Measurements from ENCODE around the gene UVRAG. TPM values are rescaled to one million over a fixed set of nuclear protein-coding genes. Genes with fewer than 3 reads are reported as not detected.
"Not testable (repeated sequence)": the region's sequence is repeated elsewhere in the genome, so short reads cannot be mapped to it uniquely, and the experiment has no call there.

Gene UVRAG
- total and polyA plus RNA-seq, 5 experiments from 2014 or later, result 8.9 to 22.3 (median 12.6) TPM

- Mint-ChIP-seq H3K4me1 (peaks cover 5 to 22% (median 6%) of the 10 kb centered on the region in 4 donors), H3K36me3 (peaks cover 0 to 38% (median 3%) of the 10 kb centered on the region in 3 donors), H3K27ac (peak overlapping the region in 1 of 10 donors; percentile 60)
- not testable (repeated sequence) for H3K27me3 Mint-ChIP-seq, ATAC-seq, H3K9me3 Mint-ChIP-seq, DNase-seq, H3K4me3 Mint-ChIP-seq
- POLR2A ChIA-PET, result interaction anchor here (0.7 kb wide), 1 partner anchor 1563 kb away, joined by 3 read pairs; no protein-coding TSS in a partner anchor
These were observed 65.3 kb downstream of the UVRAG start for GRCh38 chr11:75880343-75880742.

GRCh38 chr11:75884321-75884720 is 69.3 kb downstream of the UVRAG start:
- ATAC-seq, result no peak
- Mint-ChIP-seq H3K27me3 (no peaks in the 10 kb centered on the region), H3K36me3 (peaks cover 0 to 50% (median 3%) of the 10 kb centered on the region in 3 donors), H3K4me3 (no peak overlapping the region), H3K27ac (peak overlapping the region in 2 of 10 donors; percentile 11 to 25), H3K4me1 (peaks cover 0 to 27% (median 2%) of the 10 kb centered on the region in 4 donors), H3K9me3 (no peaks in the 10 kb centered on the region)
- POLR2A ChIA-PET, result no interaction called here
- no peak for DNase-seq

DNA sequence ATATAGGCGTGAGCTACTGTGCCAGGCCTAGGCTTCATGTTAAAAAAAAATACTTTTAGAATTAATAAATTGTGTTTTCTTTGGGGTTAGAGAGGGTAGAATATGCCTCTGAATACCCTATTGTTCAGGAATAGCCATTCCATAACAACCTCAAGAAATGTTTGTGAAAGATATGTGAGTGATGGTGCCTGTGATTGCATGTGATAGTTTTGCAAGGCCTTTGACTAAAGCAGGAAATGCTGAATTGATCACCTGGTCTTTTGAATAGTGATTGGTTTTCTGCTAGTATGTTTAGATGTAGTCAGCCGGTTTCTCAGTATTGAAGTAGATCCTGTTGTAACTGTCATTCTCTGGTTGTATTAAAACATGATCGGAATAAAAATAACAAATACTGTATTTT is 73.4 kb downstream of the UVRAG start:
- DNase-seq (no peak), ATAC-seq (no peak)
- Mint-ChIP-seq H3K4me3 (no peak overlapping the region), H3K9me3 (no peaks in the 10 kb centered on the region), H3K27me3 (no peaks in the 10 kb centered on the region), H3K4me1 (peaks cover 4 to 54% (median 14%) of the 10 kb centered on the region in 4 donors), H3K27ac (no peak overlapping the region), H3K36me3 (peaks cover 0 to 51% (median 0%) of the 10 kb centered on the region in 3 donors)
- POLR2A ChIA-PET, result no interaction called here

DNA sequence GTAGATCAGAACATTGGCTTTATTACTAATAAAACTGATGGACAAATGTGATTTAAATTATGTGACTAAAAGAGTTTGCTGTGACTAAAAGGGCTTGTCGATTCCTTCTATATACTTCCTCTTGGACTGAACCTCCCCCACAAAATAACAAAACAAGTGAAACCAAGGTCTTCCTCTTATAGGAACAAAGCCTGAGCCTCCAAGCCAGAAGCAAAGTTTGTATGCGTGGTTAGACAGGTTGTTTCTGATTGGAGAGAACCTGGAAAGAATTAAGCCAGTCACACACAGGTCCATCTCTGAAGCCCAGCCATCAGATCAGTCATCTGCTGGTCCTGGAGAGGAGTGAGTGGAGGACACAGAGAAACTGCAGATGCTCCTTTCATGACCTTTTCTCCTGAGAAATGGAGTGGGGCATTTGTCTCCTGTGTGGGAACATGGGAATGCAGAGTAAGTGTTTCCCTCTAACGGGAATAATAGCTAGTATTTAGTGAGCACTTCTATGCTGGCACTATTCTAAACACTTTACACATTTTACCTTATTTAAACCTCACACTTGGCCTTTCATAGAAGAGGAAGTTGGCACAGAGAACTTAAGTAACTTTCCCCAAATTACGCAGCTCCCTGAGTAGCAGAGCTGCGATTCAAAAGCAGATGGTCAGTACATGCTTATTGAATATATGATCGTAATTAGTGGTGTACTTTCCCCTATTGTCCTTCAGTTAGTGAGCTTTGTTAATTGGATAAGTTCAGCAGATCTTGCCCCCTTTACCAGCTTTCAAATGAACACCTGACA is 77.1 kb downstream of the UVRAG start:
- peaks cover 4 to 42% (median 12%) of the 10 kb centered on the region in 4 donors for H3K4me1 Mint-ChIP-seq
- DNase-seq, result no peak
- H3K27me3 Mint-ChIP-seq, result no peaks in the 10 kb centered on the region
- POLR2A ChIA-PET, result no interaction called here
- peaks cover 0 to 46% (median 0%) of the 10 kb centered on the region in 3 donors for H3K36me3 Mint-ChIP-seq
- H3K9me3 Mint-ChIP-seq, result no peaks in the 10 kb centered on the region
- H3K27ac Mint-ChIP-seq, result peak overlapping the region in 4 of 10 donors; percentile 27 to 84 (median 42)
- H3K4me3 Mint-ChIP-seq, result peak overlapping the region in 2 of 10 donors; percentile 7 to 51
- ATAC-seq, result no peak

GRCh38 chr11:75893251-75893650 is 78.2 kb downstream of the UVRAG start:
- POLR2A ChIA-PET, result interaction anchor here (0.7 kb wide), 1 partner anchor 27 kb away, joined by 7 read pairs; no protein-coding TSS in a partner anchor
- no peak overlapping the region for H3K4me3 Mint-ChIP-seq
- peaks cover 0 to 46% (median 0%) of the 10 kb centered on the region in 3 donors for H3K36me3 Mint-ChIP-seq
- no peak overlapping the region for H3K27ac Mint-ChIP-seq
- no peaks in the 10 kb centered on the region for H3K27me3 Mint-ChIP-seq
- DNase-seq (no peak), ATAC-seq (no peak)
- H3K4me1 Mint-ChIP-seq, result peaks cover 5 to 42% (median 12%) of the 10 kb centered on the region in 4 donors
- H3K9me3 Mint-ChIP-seq, result no peaks in the 10 kb centered on the region

DNA sequence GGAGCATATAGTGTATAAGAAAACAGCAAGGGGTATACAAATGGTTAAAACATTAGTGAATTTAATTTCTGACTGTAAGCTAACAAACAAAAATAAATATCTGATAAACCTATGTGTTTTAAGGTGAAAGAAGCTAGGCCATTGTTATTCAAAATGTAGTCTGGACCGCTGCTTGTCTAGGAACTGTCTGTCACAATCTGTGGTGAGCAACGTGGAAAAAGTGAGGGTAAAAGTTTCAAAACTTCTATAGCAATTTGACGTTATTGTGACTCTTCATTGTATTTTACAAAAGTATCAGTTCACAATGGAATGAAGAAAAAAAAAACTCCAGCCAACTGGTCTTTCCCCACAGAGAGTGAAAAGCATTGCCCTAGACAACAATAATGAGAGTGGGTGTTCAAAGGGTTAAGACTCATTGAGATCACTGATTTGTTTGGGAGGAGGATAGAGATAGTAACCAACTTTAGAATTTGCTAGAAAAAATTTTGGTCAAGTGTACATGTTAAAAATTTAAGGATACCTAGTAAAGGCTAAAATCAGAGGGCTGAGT is 79.1 kb downstream of the UVRAG start:
- Mint-ChIP-seq H3K4me3 (no peak overlapping the region), H3K9me3 (no peaks in the 10 kb centered on the region), H3K27me3 (no peaks in the 10 kb centered on the region), H3K27ac (peak overlapping the region in 1 of 10 donors; percentile 43), H3K36me3 (peaks cover 0 to 42% (median 0%) of the 10 kb centered on the region in 3 donors), H3K4me1 (peaks cover 6 to 38% (median 12%) of the 10 kb centered on the region in 4 donors)
- POLR2A ChIA-PET, result no interaction called here
- DNase-seq (no peak), ATAC-seq (no peak)

DNA sequence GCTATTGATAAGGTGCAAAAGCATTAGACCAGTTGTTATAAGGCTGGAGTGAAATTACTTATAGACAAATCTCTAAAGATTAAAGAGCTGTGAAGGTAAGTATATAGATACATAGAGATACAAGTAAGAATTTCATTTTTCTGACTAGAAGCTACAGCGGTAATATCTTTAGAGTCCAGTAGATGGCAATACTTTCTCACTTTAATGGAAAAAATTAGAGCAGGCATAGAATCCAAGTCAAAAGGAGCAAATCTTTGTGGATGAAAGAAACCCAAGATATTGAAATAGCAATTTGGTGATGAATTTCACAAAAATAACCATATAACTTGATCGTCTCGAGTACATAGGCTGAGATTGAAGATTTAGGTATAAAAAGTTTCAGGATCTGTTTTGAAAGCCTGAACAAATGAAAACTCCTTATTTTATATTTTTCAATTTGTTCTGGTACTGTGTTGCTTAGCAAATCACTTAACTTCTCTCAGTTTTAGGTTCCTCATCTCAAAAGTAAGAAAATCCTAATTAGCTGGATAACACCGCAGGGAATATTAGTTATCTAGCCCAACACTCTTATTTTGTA is 81.9 kb downstream of the UVRAG start:
- Mint-ChIP-seq H3K9me3 (no peaks in the 10 kb centered on the region), H3K27ac (no peak overlapping the region), H3K36me3 (peaks cover 0 to 34% (median 0%) of the 10 kb centered on the region in 3 donors), H3K4me3 (no peak overlapping the region), H3K4me1 (peaks cover 0 to 18% (median 6%) of the 10 kb centered on the region in 4 donors), H3K27me3 (no peaks in the 10 kb centered on the region)
- peak in 3 of 10 donors; percentile 18 to 39 (median 34) for DNase-seq
- POLR2A ChIA-PET, result interaction anchor here (1.1 kb wide), 1 partner anchor 256 kb away, joined by 5 read pairs; no protein-coding TSS in a partner anchor
- no peak for ATAC-seq

- H3K27me3 Mint-ChIP-seq, result no peaks in the 10 kb centered on the region
- peaks cover 0 to 27% (median 0%) of the 10 kb centered on the region in 3 donors for H3K36me3 Mint-ChIP-seq
- no peak overlapping the region for H3K27ac Mint-ChIP-seq
- H3K4me3 Mint-ChIP-seq, result no peak overlapping the region
- DNase-seq (no peak), ATAC-seq (no peak)
- peaks cover 2 to 9% (median 5%) of the 10 kb centered on the region in 4 donors for H3K4me1 Mint-ChIP-seq
- POLR2A ChIA-PET, result no interaction called here
- H3K9me3 Mint-ChIP-seq, result no peaks in the 10 kb centered on the region
These were observed 83.9 kb downstream of the UVRAG start for GRCh38 chr11:75898871-75899270.

- POLR2A ChIA-PET, result no interaction called here
- no peaks in the 10 kb centered on the region for H3K9me3 Mint-ChIP-seq
- ATAC-seq (no peak), DNase-seq (no peak)
- no peaks in the 10 kb centered on the region for H3K27me3 Mint-ChIP-seq
- no peak overlapping the region for H3K27ac Mint-ChIP-seq
- H3K4me1 Mint-ChIP-seq, result peaks cover 2 to 9% (median 4%) of the 10 kb centered on the region in 4 donors
- H3K36me3 Mint-ChIP-seq, result peaks cover 0 to 23% (median 0%) of the 10 kb centered on the region in 3 donors
- H3K4me3 Mint-ChIP-seq, result no peak overlapping the region
These were observed 84.8 kb downstream of the UVRAG start for GRCh38 chr11:75899806-75900205.

DNA sequence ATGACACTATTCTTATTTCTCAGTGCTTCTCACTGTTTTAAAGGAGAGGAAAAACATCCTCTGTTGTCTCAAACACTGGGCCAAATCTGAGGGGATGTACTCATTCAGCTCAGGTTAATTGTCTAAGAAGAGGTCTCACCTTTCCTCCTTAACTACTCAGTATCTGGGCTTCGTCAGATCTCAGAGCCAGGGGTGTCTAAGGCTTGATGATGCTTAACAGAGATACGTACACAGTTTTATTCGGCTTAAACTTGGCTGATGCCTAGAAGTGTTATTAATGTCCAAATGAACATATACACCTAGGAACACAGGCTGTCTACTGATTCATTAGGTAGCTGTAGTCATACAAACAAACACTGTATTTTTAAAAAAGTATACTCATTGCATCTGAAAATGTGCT is 85.8 kb downstream of the UVRAG start:
- no peak for ATAC-seq
- no peak overlapping the region for H3K27ac Mint-ChIP-seq
- H3K9me3 Mint-ChIP-seq, result no peaks in the 10 kb centered on the region
- POLR2A ChIA-PET, result no interaction called here
- peaks cover 0 to 26% (median 4%) of the 10 kb centered on the region in 3 donors for H3K36me3 Mint-ChIP-seq
- no peaks in the 10 kb centered on the region for H3K27me3 Mint-ChIP-seq
- DNase-seq, result no peak
- H3K4me3 Mint-ChIP-seq, result no peak overlapping the region
- H3K4me1 Mint-ChIP-seq, result peaks cover 2 to 9% (median 5%) of the 10 kb centered on the region in 4 donors

DNA sequence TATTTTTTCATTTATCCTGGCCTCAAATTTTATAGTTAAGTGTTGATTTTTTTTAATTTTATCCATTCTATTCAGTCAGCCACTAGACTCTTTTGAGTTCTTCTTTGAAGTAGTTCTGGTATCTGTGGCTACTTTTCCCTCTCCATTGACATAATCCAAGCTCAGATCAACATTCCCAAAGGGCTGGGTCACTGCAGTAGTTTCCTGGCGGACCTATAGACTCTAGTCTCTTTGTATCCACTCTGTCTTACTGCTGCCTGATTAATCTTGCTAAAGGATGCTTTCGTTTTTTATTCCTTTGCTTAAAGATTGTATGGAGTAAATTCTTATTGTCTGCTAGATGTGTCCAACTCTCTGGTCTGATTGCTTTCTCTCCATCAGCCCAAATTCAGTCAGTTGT is 87.6 kb downstream of the UVRAG start:
- ATAC-seq (no peak), DNase-seq (no peak)
- H3K4me3 Mint-ChIP-seq, result no peak overlapping the region
- H3K4me1 Mint-ChIP-seq, result peaks cover 4 to 15% (median 10%) of the 10 kb centered on the region in 4 donors
- H3K9me3 Mint-ChIP-seq, result no peaks in the 10 kb centered on the region
- POLR2A ChIA-PET, result no interaction called here
- no peaks in the 10 kb centered on the region for H3K27me3 Mint-ChIP-seq
- H3K36me3 Mint-ChIP-seq, result peaks cover 0 to 25% (median 9%) of the 10 kb centered on the region in 3 donors
- H3K27ac Mint-ChIP-seq, result peak overlapping the region in 2 of 10 donors; percentile 10 to 49

GRCh38 chr11:75903276-75903675 is 88.3 kb downstream of the UVRAG start:
- Mint-ChIP-seq H3K4me3 (no peak overlapping the region), H3K36me3 (peaks cover 0 to 25% (median 9%) of the 10 kb centered on the region in 3 donors), H3K27ac (peak overlapping the region in 1 of 10 donors; percentile 10), H3K9me3 (no peaks in the 10 kb centered on the region), H3K4me1 (peaks cover 9 to 22% (median 13%) of the 10 kb centered on the region in 4 donors), H3K27me3 (no peaks in the 10 kb centered on the region)
- DNase-seq (no peak), ATAC-seq (no peak)
- POLR2A ChIA-PET, result no interaction called here

- Mint-ChIP-seq H3K4me1 (peaks cover 11 to 24% (median 17%) of the 10 kb centered on the region in 4 donors), H3K9me3 (no peaks in the 10 kb centered on the region), H3K27ac (peak overlapping the region in 1 of 10 donors; percentile 4), H3K4me3 (no peak overlapping the region), H3K27me3 (no peaks in the 10 kb centered on the region), H3K36me3 (peaks cover 0 to 15% (median 9%) of the 10 kb centered on the region in 3 donors)
- DNase-seq, result no peak
- POLR2A ChIA-PET, result no interaction called here
- no peak for ATAC-seq
These were observed 90.4 kb downstream of the UVRAG start for GRCh38 chr11:75905434-75905833.
